H1 (cell line): ENCODE data around the gene SLC19A1. TPM values are rescaled to one million over a fixed set of nuclear protein-coding genes. Genes with fewer than 3 reads are reported as not detected.

Source experiments
- BRCA1 ChIP-seq: IDR thresholded peaks from 2 replicates; pipeline ENCODE4 v1.6.1; 2012; ENCODE audit warnings: low read depth, low read length, improper control_type of control experiment
- KDM5A ChIP-seq: fragments of 200-600 bp; IDR thresholded peaks from 2 replicates; pipeline ENCODE4 v1.7.1; 2012; ENCODE audit warnings: mild to moderate bottlenecking, low read length, inconsistent platforms, mixed read lengths
- POU5F1 ChIP-seq: IDR thresholded peaks from 2 replicates; pipeline ENCODE4 v1.6.1; 2011; ENCODE audit warnings: low read depth, mild to moderate bottlenecking, low read length, moderate library complexity
- SAP30 ChIP-seq: fragments of 300-600 bp; sonication (generic); IDR thresholded peaks from 2 replicates; pipeline ENCODE4 v1.7.1; 2012; ENCODE audit warnings: low read length, moderate library complexity, mild to moderate bottlenecking, inconsistent platforms; ENCODE audit not compliant: insufficient read depth, insufficient replicate concordance
- TEAD4 ChIP-seq: IDR thresholded peaks from 2 replicates; pipeline ENCODE4 v1.6.1; 2012; ENCODE audit warnings: low read depth, low read length, inconsistent platforms, mixed read lengths
- polyA plus RNA-seq, 7 experiments: library from polyadenylated mRNA; depleted of rRNA in 3 of 7; stranded (reverse) in 5 of 7; unstranded in 2 of 7; fragments of >200 nt in 5 of 7; fragments of 200-250 nt in 2 of 7; gene quantifications; 1 replicate in 5 of 7; 2 replicates in 1 of 7; 4 replicates in 1 of 7; pipeline versions ENCODE4 v1.2.1 to v1.2.3, GENCODE V29; 2011 to 2013; ENCODE audit warnings: missing spikeins in 2 of 7, mixed read lengths in 2 of 7
- total RNA-seq: library from RNA; stranded (reverse); fragmentation: NEBNext Ultra II Directional; extraction: Animal tissue kit (Norgen Biotek cat#: 25700); gene quantifications from 2 replicates; pipeline ENCODE4 v1.2.1, GENCODE V29; 2021

The SLC19A1 gene
- total and polyA plus RNA-seq, 2 of the 8 experiments (the other 6 are each of a cell fraction or from before 2014, with no cell fraction given), result 31.6 to 43.8 TPM

GRCh38 chr21:45456584-45457160 is 85.6 kb downstream of the SLC19A1 start (continued):
- no peak for TF ChIP-seq TEAD4
- no peak for TF ChIP-seq POU5F1
- TF ChIP-seq BRCA1, result no peak
- no peak for TF ChIP-seq SAP30
- TF ChIP-seq KDM5A, result no peak
